ENCODE results near the gene TGM2. TPM values are rescaled to one million over a fixed set of nuclear protein-coding genes. Genes with fewer than 3 reads are reported as not detected.

Gene TGM2
- total and polyA plus RNA-seq, 9 of the 15 experiments (the other 6 are each of a cell fraction or from before 2014, with no cell fraction given): 5.5 to 78.5 (median 37.6) TPM

DNA sequence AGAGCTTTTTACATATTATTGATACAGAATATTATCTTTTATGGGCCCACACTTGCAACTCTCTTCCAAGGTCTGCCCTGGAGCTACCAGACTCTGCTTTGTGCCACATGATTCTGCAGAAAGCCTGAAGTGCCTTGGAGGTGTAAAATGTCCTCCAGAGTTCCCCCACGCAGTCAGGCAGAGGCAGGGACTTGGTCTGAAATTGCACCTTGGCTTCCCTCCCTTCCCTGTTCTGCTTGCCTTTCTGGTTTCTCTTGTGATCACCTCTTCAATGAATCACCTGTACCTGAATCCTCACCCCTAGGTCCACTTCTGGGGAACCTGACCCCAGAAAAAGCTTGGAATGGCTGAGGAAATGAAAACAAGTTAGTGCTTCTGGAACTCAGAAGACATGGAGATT, 43.0 kb upstream of the TGM2 start:
- Histone ChIP-seq H3K36me3 (ENCODE audit: control insufficient read depth, insufficient read depth, low read length) (no peaks in the 10 kb centered on the region), H3K4me2 (ENCODE audit: insufficient read depth, low read length) (no peak overlapping the region), H3K9me3 (replicated peaks; ENCODE audit: control insufficient read depth, insufficient read depth, low read depth, low read length) (no peaks in the 10 kb centered on the region; the same call in 1 of the 2 replicates), H3K27ac (ENCODE audit: extremely low read depth, low read depth, low read length) (no peak overlapping the region), H3K9me1 (ENCODE audit: control insufficient read depth, insufficient read depth, low read length) (no peaks in the 10 kb centered on the region), H3K27me3 (ENCODE audit: control insufficient read depth in 2 of 2, insufficient read depth in 2 of 2, low read length in 2 of 2) (peaks cover 9 to 13% of the 10 kb centered on the region in 2 experiments; a peak in 4 of 5 replicates), H3K9ac (ENCODE audit: insufficient read depth in 1 of 2, low read depth in 2 of 2, low read length in 2 of 2) (no peak overlapping the region), H3K4me1 (replicated peaks in 1 of 2; ENCODE audit: control insufficient read depth in 2 of 2, insufficient read depth in 2 of 2, low read length in 2 of 2) (no peaks in the 10 kb centered on the region; a peak in 1 of 5 replicates), H3K4me3 (no peak overlapping the region), H3K79me2 (ENCODE audit: control insufficient read depth, insufficient read depth, low read length) (no peaks in the 10 kb centered on the region), H4K20me1 (replicated peaks; ENCODE audit: control insufficient read depth, insufficient read depth, low read length) (no peaks in the 10 kb centered on the region; the same call in 1 of the 2 replicates), H2AFZ (ENCODE audit: low read depth, low read length) (no peak overlapping the region)
- FAIRE-seq: no peak
- WGBS (ENCODE audit: insufficient coverage, low coverage, missing lambda C conversion rate): 0% methylated on average over 1 of the region's 1 CpG
- in situ Hi-C loops (cut with MboI) (no loop called here), intact Hi-C loops (cut with micrococcal nuclease) (no loop called here)
- CTCF ChIA-PET (ENCODE audit: low intra/inter-chr PET ratio): no interaction called here
- ATAC-seq: no peak
- POLR2A ChIA-PET: no interaction called here
- no peak for TF ChIP-seq NRF1 (conservative IDR thresholded peaks at IDR 0.05 in 1 of 2, IDR thresholded peaks at IDR 0.05 in 1 of 2)
- TF ChIP-seq POLR3A (IDR thresholded peaks at IDR 0.05; ENCODE audit: borderline replicate concordance, extremely low read depth, insufficient read depth, insufficient read length): no peak
- no peak for TF ChIP-seq KDM5B (IDR thresholded peaks at IDR 0.05; ENCODE audit: insufficient replicate concordance, low read depth, low read length)
- TF ChIP-seq SIRT6 (IDR thresholded peaks at IDR 0.05; ENCODE audit: low read depth, low read length): no peak
- no TSS peak for BruUV-seq (replicated peaks)
- DNase-seq (ENCODE audit: extremely low read depth in 1 of 4, low spot score in 3 of 4): no peak

DNA sequence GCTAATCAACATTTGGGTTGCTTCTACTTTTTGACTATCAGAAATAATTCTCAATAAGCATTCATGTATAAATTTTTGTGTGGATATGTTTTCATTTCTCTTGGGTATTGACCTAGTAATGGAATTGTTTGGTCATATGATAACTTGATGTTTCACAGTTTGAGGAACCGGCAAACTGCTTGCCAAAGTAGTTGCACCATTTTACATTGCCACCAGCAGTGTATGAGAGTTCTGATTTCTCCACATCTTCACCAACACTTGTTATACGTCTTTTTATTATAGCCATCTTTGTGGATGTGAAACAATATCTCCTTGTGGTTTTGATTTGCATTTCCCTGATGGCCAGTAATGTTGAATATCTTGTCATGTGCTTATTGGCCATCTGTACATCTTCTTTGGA, 42.6 kb upstream of the TGM2 start:
- no peaks in the 10 kb centered on the region for H3K9me1 ChIP-seq (ENCODE audit: control insufficient read depth, insufficient read depth, low read length)
- H3K4me3 ChIP-seq: no peak overlapping the region
- peaks cover 0 to 3% of the 10 kb centered on the region in 2 experiments; a peak in 2 of 5 replicates for H3K4me1 ChIP-seq (replicated peaks in 1 of 2; ENCODE audit: control insufficient read depth in 2 of 2, insufficient read depth in 2 of 2, low read length in 2 of 2)
- H4K20me1 ChIP-seq (replicated peaks; ENCODE audit: control insufficient read depth, insufficient read depth, low read length): no peaks in the 10 kb centered on the region
- H3K27me3 ChIP-seq (ENCODE audit: control insufficient read depth in 2 of 2, insufficient read depth in 2 of 2, low read length in 2 of 2): peaks cover 9 to 13% of the 10 kb centered on the region in 2 experiments; a peak in 4 of 5 replicates
- ATAC-seq (no peak), FAIRE-seq (no peak), DNase-seq (ENCODE audit: extremely low read depth in 1 of 4, low spot score in 3 of 4) (no peak)
- no TSS peak for BruUV-seq (replicated peaks)
- H3K9ac ChIP-seq (ENCODE audit: insufficient read depth in 1 of 2, low read depth in 2 of 2, low read length in 2 of 2): no peak overlapping the region
- no peak overlapping the region for H2AFZ ChIP-seq (ENCODE audit: low read depth, low read length)
- no peak overlapping the region for H3K4me2 ChIP-seq (ENCODE audit: insufficient read depth, low read length)
- intact Hi-C loops (cut with micrococcal nuclease): no loop called here
- H3K79me2 ChIP-seq (ENCODE audit: control insufficient read depth, insufficient read depth, low read length): no peaks in the 10 kb centered on the region
- ChIA-PET CTCF (ENCODE audit: low intra/inter-chr PET ratio) (no interaction called here), POLR2A (interaction anchor here (0.7 to 1.3 kb wide), 2 partner anchors 9 to 214 kb away, joined by 3 read pairs; no protein-coding TSS in a partner anchor)
- in situ Hi-C loops (cut with MboI): no loop called here
- H3K9me3 ChIP-seq (replicated peaks; ENCODE audit: control insufficient read depth, insufficient read depth, low read depth, low read length): no peaks in the 10 kb centered on the region; the same call in 1 of the 2 replicates
- WGBS (ENCODE audit: insufficient coverage, low coverage, missing lambda C conversion rate): 0% methylated on average over 2 of the region's 2 CpGs
- H3K36me3 ChIP-seq (ENCODE audit: control insufficient read depth, insufficient read depth, low read length): no peaks in the 10 kb centered on the region
- no peak overlapping the region for H3K27ac ChIP-seq (ENCODE audit: extremely low read depth, low read depth, low read length)
- TF ChIP-seq TCFL5 (CRISPR knock-in tag; conservative IDR thresholded peaks at IDR 0.05) (no peak), GATA2 (CRISPR knock-in tag; IDR thresholded peaks at IDR 0.05) (no peak), SRSF1 (IDR thresholded peaks at IDR 0.05; ENCODE audit: low read depth, low read length) (no peak), ARNT (IDR thresholded peaks at IDR 0.05) (no peak), ZNF707 (CRISPR knock-in tag; conservative IDR thresholded peaks at IDR 0.05) (no peak), RFX5 (IDR thresholded peaks at IDR 0.05; ENCODE audit: low read depth, low read length) (no peak), MEIS2 (IDR thresholded peaks at IDR 0.05; ENCODE audit: partially characterized antibody) (no peak)
- TF ChIP-seq, protein P1, sequence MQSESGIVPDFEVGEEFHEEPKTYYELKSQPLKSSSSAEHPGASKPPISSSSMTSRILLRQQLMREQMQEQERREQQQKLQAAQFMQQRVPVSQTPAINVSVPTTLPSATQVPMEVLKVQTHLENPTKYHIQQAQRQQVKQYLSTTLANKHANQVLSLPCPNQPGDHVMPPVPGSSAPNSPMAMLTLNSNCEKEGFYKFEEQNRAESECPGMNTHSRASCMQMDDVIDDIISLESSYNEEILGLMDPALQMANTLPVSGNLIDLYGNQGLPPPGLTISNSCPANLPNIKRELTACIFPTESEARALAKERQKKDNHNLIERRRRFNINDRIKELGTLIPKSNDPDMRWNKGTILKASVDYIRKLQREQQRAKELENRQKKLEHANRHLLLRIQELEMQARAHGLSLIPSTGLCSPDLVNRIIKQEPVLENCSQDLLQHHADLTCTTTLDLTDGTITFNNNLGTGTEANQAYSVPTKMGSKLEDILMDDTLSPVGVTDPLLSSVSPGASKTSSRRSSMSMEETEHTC (IDR thresholded peaks at IDR 0.05): no peak
